Activated naive CD8-positive, alpha-beta T cell treated with anti-CD3 and anti-CD28 coated beads, Interleukin-2, amount 50 U/mL, for 24 hours (primary cell): Measurements from ENCODE around the gene OTULIN.

Experiments
- ATAC-seq: fragments of 150-1000 bp; cut with Tn5 transposase; one replicate; pipeline ENCODE4 v1.10.0; 2021
- DNase-seq: peaks from one replicate; pipeline ENCODE4 v3.0.0; 2021
- H3K27ac Mint-ChIP-seq: one replicate; pipeline ENCODE4 v1.8.0; 2021; ENCODE audit warnings: mild to moderate bottlenecking, mixed read lengths
- H3K27me3 Mint-ChIP-seq: one replicate; pipeline ENCODE4 v1.8.0; 2021; ENCODE audit warnings: mixed read lengths
- H3K36me3 Mint-ChIP-seq: one replicate; pipeline ENCODE4 v1.8.0; 2021; ENCODE audit warnings: low read depth, mixed read lengths
- H3K4me1 Mint-ChIP-seq: one replicate; pipeline ENCODE4 v1.8.0; 2021; ENCODE audit warnings: mixed read lengths
- H3K4me3 Mint-ChIP-seq: one replicate; pipeline ENCODE4 v1.8.0; 2021; ENCODE audit warnings: mild to moderate bottlenecking, moderate library complexity, mixed read lengths
- H3K9me3 Mint-ChIP-seq: one replicate; pipeline ENCODE4 v1.8.0; 2021; ENCODE audit warnings: mixed read lengths

Gene OTULIN

DNA sequence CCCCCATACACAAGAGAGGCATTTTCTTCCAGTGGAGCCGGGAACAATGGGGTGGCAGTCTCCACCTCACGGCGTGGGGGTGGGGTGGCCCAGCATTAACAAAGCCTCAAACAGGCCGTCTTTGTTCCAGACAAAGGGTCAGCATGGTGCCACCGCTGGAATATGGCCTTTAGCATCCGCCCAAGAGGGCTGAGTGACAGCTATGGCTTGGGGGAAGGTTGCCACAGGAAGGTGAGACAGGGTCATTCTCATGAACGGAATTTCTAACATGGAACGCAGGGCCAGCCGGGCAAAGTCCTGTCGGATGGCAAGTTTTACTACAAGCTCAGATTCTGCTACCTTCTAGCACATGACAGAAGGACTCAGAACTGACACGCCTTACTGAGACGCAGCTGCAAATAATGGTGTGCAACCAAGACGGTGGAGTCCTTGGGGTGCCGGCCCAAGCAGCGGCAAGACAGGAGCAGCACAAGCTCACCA, 64.0 kb downstream of the OTULIN start:
- DNase-seq (no peak), ATAC-seq (no peak)
- H3K27me3 Mint-ChIP-seq = no peaks in the 10 kb centered on the region
- peaks cover 5% of the 10 kb centered on the region for H3K4me1 Mint-ChIP-seq
- no peak overlapping the region for H3K4me3 Mint-ChIP-seq
- H3K27ac Mint-ChIP-seq = no peak overlapping the region
- no peaks in the 10 kb centered on the region for H3K9me3 Mint-ChIP-seq
- H3K36me3 Mint-ChIP-seq = peaks cover 27% of the 10 kb centered on the region

DNA sequence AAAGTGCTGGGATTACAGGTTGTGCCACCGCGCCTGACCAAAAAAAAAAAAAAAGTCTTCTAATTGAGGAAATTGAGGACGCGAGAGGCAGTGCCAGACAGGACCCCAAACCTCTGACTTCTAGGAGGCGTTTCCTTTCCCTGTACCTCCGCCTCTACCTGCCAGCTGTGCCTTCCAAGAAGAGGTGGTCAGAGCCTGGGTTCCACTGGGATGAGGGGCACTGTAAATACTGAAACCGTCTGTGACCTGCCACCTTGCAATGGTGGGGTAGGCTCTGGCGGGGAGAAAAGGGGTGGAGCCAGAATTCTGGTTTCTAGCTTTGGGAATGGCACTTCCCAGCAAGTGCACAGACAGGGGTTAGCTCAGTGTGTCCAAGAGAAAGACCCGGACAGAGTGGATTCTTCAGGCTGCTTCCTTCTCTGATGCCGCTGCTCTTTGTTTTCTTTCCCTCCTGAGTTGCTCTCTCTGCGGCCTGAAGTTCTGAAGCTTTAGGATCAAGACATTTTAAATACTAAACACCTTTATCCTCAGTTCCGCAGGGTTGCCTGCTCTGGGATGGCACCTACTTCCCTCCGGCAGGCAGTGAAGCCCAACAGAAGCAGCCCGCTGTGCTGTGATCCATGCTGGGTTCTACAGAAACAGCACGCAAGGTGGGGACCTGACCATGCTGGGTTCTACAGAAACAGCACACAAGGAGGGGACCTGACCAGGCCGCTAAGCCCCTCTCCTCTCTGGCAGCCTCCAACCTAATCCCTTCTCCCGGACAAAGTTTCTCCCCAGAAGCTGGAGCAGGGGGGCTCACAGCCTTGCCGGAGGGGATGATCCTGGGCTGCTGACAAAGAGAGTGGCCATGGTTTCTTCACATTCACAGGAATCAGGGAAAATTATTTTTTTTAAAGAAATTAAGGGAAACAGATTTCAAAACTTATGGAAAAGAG, 65.2 kb downstream of the OTULIN start:
- Mint-ChIP-seq H3K36me3 (peaks cover 21% of the 10 kb centered on the region), H3K27ac (no peak overlapping the region), H3K27me3 (no peaks in the 10 kb centered on the region), H3K4me1 (no peaks in the 10 kb centered on the region), H3K4me3 (no peak overlapping the region), H3K9me3 (no peaks in the 10 kb centered on the region)
- ATAC-seq (no peak), DNase-seq (no peak)

DNA sequence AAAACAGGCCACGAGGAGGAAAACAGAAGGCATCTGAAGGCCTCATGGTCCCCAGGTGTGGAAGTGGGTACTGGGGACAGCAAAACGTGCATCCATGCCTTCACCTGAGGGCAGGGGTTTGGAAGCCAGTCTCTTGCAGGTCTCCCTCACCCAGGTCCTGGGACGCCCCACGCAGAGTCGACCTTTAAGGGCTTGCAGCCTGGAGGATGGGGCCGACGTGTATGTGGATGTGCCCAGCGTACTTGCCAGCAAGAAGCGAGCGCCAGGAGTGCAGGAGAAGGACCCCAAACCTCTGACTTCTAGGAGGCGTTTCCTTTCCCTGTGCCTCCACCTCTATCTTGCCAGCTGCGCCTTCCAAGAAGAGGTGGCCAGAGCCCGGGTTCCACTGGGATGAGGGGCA, 65.9 kb downstream of the OTULIN start:
- Mint-ChIP-seq H3K4me3 (no peak overlapping the region), H3K36me3 (peaks cover 15% of the 10 kb centered on the region), H3K4me1 (no peaks in the 10 kb centered on the region), H3K9me3 (no peaks in the 10 kb centered on the region), H3K27ac (no peak overlapping the region), H3K27me3 (no peaks in the 10 kb centered on the region)
- no peak for ATAC-seq
- DNase-seq = no peak

DNA sequence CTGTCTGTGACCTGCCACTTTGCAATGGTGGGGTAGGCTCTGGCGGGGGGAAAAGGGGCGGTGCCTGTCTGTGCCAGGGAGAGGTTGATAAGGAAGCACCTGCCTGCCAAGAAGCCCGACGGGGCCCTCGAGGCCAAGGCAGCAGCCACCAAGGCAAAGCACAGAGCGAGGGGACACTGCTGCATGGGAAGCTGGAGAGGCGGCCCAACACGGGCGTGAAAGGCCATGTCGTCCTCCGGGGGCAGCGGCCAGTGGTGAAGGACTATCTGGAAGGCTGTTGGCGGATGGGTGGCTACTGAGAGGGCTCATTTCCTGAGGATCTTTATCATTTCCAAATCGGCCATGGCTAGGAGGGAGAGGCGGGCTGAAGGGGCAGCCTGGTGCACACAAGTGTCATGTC, 66.4 kb downstream of the OTULIN start:
- Mint-ChIP-seq H3K4me1 (no peaks in the 10 kb centered on the region), H3K4me3 (no peak overlapping the region), H3K27me3 (no peaks in the 10 kb centered on the region), H3K27ac (peak overlapping the region; percentile 16), H3K36me3 (peaks cover 12% of the 10 kb centered on the region), H3K9me3 (no peaks in the 10 kb centered on the region)
- ATAC-seq (no peak), DNase-seq (no peak)

DNA sequence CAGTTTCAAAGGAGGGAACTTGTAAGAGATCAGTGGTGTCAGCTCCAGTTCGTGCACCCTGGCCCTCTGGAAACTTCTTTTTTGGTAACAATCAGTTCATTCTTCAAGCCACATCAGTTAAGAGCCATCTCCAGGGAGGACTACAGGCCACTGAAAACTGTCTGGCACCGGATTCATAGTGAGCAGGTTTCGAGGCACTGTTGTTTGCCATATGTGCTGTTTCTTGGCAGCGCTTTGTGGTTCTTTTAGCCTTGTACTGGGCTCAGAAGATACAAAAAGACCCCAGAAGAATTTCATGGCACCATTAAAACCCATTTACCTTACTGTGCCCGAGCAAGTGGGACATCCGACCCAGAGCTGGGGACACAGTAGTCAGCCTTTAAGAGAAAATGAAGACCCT, 68.5 kb downstream of the OTULIN start:
- Mint-ChIP-seq H3K4me3 (no peak overlapping the region), H3K4me1 (no peaks in the 10 kb centered on the region), H3K27me3 (no peaks in the 10 kb centered on the region), H3K27ac (no peak overlapping the region), H3K9me3 (no peaks in the 10 kb centered on the region), H3K36me3 (peaks cover 9% of the 10 kb centered on the region)
- no peak for DNase-seq
- ATAC-seq = no peak

DNA sequence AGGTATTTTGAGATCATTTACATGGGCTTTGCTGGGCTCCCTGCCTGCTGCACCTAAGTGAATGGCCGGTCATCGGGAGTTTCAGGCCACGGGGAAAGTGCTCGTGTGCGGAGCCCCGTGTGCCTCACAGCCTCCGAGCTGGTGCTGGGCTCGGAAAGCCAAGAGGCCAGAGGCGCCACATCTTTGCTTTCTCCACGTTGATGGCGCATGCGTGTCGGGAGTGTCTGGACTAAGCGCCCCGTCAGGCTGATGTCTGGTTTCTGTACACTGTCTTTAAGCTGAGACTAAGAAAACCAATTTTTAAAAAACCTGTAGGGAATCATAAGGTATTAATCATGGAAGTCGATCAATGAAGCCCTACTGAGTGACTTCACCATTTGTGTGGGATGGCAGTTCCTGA, 69.1 kb downstream of the OTULIN start:
- Mint-ChIP-seq H3K27ac (no peak overlapping the region), H3K36me3 (peaks cover 12% of the 10 kb centered on the region), H3K27me3 (no peaks in the 10 kb centered on the region), H3K4me1 (no peaks in the 10 kb centered on the region), H3K9me3 (no peaks in the 10 kb centered on the region), H3K4me3 (no peak overlapping the region)
- DNase-seq (no peak), ATAC-seq (no peak)

DNA sequence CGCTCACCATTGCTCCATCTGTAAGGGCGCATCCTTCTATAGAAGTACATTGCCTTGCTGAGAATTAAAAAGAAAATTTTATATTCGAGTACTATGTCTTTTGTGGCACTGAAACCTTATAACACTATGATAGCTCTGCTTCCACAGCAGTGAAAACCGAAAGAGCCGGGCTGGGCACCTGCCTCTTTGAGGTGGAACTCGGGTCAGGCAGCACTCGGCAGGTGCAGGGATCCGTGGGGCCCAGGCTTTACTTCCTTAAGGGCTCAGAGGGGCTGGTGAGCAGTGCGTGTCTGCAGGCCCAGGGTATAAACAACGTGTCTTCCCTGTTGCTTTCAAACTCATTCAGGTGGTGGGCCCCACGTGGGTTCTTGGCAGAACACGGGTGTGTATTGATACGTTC, 69.9 kb downstream of the OTULIN start:
- H3K27ac Mint-ChIP-seq = no peak overlapping the region
- DNase-seq = no peak
- H3K9me3 Mint-ChIP-seq = no peaks in the 10 kb centered on the region
- H3K36me3 Mint-ChIP-seq = peaks cover 14% of the 10 kb centered on the region
- no peak for ATAC-seq
- no peaks in the 10 kb centered on the region for H3K27me3 Mint-ChIP-seq
- H3K4me1 Mint-ChIP-seq = no peaks in the 10 kb centered on the region
- no peak overlapping the region for H3K4me3 Mint-ChIP-seq

DNA sequence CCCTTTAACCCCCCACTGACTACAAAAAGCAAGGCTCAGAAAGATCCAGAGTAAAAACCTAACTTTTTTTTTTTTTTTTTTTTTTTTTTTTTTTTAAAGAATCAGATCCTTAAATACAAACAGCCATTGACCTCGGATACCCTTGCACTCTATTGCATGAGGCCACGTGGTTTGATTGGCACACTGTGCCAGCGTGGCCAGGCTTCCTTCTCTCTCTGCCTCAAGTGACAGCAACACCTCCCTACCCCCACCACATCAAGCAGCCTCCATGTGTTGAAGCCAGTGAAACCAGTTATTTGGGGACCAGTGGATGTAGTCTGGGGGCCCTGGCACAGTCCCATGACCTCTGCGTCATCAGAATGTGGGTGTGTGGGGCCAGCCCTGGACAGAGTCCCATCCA, 71.4 kb downstream of the OTULIN start:
- Mint-ChIP-seq H3K4me3 (no peak overlapping the region), H3K4me1 (no peaks in the 10 kb centered on the region), H3K36me3 (peaks cover 17% of the 10 kb centered on the region), H3K27me3 (no peaks in the 10 kb centered on the region), H3K9me3 (no peaks in the 10 kb centered on the region), H3K27ac (no peak overlapping the region)
- ATAC-seq (no peak), DNase-seq (no peak)

DNA sequence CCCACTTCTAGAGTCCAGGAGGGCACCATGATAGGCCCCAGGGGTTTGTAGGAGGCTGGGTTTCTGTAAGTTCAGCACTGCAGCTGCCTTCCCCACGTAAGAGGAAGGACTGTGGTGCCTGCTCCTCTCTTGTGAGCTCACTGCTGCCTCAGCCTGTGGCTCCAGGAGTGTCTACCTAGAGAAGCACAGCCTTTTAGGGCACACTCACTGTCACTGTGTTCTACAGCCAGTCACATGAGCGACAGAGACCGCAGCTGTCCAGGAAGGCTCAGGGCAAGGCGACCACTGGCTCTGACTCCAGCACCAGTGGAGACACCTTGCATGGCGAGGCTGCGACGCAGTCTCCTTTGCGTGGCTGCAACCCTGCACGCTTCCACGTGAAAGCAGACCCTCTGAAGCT, 72.8 kb downstream of the OTULIN start:
- H3K27me3 Mint-ChIP-seq = no peaks in the 10 kb centered on the region
- no peaks in the 10 kb centered on the region for H3K9me3 Mint-ChIP-seq
- DNase-seq (no peak), ATAC-seq (no peak)
- no peak overlapping the region for H3K27ac Mint-ChIP-seq
- no peak overlapping the region for H3K4me3 Mint-ChIP-seq
- peaks cover under 1% of the 10 kb centered on the region for H3K4me1 Mint-ChIP-seq
- peaks cover 17% of the 10 kb centered on the region for H3K36me3 Mint-ChIP-seq

DNA sequence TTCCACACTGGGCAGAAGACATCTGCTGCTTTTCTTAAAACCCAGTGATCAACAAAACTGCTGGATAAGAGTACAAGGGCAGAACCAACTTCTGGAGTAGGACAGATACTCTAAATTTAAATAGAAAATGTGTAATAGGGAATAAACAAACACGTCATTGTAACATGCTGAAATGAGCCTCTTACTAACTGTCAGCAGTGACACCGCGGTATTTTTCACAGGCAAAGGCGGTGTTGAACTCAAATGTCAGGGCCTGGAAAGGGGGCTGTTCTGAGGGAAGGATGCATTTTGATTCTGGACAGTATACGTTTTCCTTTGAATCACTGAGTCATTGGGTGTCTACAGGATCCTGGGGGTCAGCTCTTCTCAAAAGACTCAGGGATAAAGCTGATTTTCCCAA, 73.5 kb downstream of the OTULIN start:
- Mint-ChIP-seq H3K4me1 (peaks cover 7% of the 10 kb centered on the region), H3K36me3 (peaks cover 22% of the 10 kb centered on the region), H3K27ac (no peak overlapping the region), H3K9me3 (no peaks in the 10 kb centered on the region), H3K4me3 (no peak overlapping the region), H3K27me3 (no peaks in the 10 kb centered on the region)
- no peak for ATAC-seq
- DNase-seq = no peak

DNA sequence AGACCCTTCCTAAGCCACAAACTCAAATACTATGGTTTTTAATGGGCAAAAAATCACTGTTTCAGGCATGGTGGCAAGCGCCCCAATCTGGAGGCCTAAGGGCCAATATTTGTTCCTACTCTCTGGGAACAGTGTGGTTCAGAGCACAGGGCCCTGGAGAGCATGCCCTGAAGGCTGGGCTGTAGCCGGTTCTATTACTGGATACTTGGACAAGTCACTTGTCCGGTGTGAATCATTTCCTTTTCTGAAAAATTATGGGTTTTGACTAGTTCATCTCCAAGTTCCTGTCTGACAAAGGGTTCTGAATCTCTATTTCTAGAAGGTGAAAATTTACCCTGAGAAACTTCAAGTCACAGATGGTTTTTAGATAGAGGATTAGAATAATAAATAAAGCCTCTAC, 75.0 kb downstream of the OTULIN start:
- no peak overlapping the region for H3K27ac Mint-ChIP-seq
- H3K9me3 Mint-ChIP-seq = no peaks in the 10 kb centered on the region
- peaks cover 19% of the 10 kb centered on the region for H3K36me3 Mint-ChIP-seq
- H3K4me1 Mint-ChIP-seq = peaks cover 11% of the 10 kb centered on the region
- no peak overlapping the region for H3K4me3 Mint-ChIP-seq
- no peaks in the 10 kb centered on the region for H3K27me3 Mint-ChIP-seq
- no peak for DNase-seq
- no peak for ATAC-seq

DNA sequence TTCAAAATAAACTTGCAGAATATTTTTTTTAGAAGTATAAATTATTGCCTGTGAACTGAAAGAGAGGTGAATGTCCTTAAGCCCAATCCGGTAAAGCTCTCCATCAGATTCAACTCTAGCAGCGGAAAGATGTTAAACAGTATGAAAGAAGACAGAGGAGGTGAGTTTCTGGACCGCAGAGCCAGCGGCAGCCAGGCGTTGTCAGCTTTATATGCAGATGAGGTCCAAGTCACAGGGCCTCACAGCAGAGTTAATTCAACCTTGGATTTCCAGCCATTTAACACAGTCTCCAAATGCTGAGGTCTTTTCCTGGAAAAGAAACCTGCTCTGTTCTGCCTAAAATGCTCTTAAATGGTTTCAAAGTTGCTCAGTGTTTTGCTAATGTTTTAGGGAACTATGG, 75.5 kb downstream of the OTULIN start:
- ATAC-seq = no peak

DNA sequence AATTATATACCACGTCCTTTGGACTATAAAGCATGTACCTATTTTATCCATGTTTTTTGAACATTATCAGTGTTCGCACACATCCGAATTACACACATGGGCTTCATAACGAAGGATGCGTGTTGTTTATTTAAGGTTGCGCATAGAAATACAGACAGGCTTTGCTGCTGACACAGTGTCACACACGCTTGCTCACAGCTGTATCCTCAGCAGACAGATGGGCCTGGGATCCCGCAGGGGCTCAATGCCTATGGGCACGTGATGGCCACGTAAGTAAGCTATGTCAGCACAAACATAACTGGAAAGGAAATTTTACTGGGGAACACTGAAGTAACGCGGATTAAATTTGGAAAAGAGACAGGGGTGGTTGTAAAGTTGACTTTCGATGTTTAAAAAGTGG, 76.6 kb downstream of the OTULIN start:
- Mint-ChIP-seq H3K27me3 (no peaks in the 10 kb centered on the region), H3K4me3 (no peak overlapping the region), H3K27ac (no peak overlapping the region), H3K4me1 (peaks cover 20% of the 10 kb centered on the region), H3K36me3 (peaks cover 25% of the 10 kb centered on the region), H3K9me3 (no peaks in the 10 kb centered on the region)
- ATAC-seq = no peak
- no peak for DNase-seq

More for the DNA sequence above, 75.5 kb downstream of the OTULIN start:
- H3K9me3 Mint-ChIP-seq = no peaks in the 10 kb centered on the region
- no peaks in the 10 kb centered on the region for H3K27me3 Mint-ChIP-seq
- H3K4me3 Mint-ChIP-seq = no peak overlapping the region
- no peak for DNase-seq
- H3K27ac Mint-ChIP-seq = no peak overlapping the region
- H3K4me1 Mint-ChIP-seq = peaks cover 13% of the 10 kb centered on the region
- peaks cover 19% of the 10 kb centered on the region for H3K36me3 Mint-ChIP-seq

DNA sequence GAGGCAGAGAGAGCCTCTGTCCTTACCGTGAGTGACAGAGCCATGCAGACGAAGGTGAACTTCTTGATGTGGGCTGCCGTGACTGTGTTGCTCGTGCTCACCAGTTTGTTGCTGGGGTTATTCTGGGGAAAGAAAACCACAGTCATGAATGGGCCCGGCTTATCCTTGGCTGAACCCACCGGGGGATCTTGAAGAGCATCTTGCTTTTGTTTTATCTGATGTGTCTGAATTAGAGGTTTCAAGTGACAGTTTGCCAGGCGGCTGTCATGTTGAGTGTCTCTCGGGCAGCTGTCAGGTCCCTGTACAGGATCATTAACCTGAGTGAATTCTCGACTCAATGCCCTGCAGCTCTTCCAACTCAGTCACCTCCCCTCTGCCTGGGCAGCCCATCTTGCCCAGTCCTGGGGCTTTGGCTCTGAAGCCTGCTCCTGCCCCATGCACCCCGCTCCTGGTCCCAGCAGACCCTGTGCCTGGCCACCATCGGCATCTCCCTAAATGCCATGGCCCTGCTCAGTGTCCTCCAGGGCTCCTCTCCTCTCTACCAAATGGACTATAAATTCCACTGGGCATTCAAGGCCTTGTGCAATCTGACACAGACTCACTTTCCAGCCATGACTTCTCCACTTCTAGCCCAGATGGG, 77.4 kb downstream of the OTULIN start:
- Mint-ChIP-seq H3K4me3 (no peak overlapping the region), H3K36me3 (peaks cover 26% of the 10 kb centered on the region), H3K27me3 (no peaks in the 10 kb centered on the region), H3K4me1 (peaks cover 22% of the 10 kb centered on the region), H3K9me3 (no peaks in the 10 kb centered on the region), H3K27ac (peak overlapping the region; percentile 3)
- DNase-seq (no peak), ATAC-seq (peak; percentile 30)

DNA sequence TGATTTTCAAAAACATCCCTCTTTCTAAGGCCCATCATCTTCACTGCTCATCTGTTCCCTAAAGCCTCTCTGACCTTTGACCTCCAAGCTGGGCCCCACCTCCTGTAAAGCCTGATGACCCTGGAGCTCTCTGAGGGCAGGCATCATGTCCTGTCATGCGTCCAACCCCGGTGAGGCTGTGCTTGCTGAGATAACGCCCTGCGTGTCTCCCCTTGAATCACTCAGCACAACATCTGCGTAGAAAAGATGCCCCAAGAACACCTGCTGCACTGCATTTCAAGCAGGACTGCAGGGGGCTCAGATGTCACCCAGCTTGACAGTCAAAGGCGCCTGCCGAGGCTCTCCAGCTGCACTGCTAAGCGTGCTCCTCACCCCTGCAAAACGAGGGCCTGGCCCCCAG, 78.0 kb downstream of the OTULIN start:
- DNase-seq (no peak), ATAC-seq (no peak)
- Mint-ChIP-seq H3K36me3 (peaks cover 28% of the 10 kb centered on the region), H3K4me3 (no peak overlapping the region), H3K27ac (peak overlapping the region; percentile 3), H3K4me1 (peaks cover 22% of the 10 kb centered on the region), H3K9me3 (no peaks in the 10 kb centered on the region), H3K27me3 (no peaks in the 10 kb centered on the region)
